Urinary bladder (tissue), 4 donors: ENCODE data around the gene PLXND1. TPM values are rescaled to one million over a fixed set of nuclear protein-coding genes. Genes with fewer than 3 reads are reported as not detected.
A peak's percentile ranks its signal among the peaks of the same experiment; 100 is the strongest.

Experiments used
- DNase-seq: peaks from one replicate; pipeline ENCODE4 v3.0.0-alpha.2; 2015; ENCODE audit errors: extremely low spot score
- H3K27ac ChIP-seq: one replicate; pipeline ENCODE4 v1.5.1; 2013; ENCODE audit warnings: low read depth, mild to moderate bottlenecking, moderate library complexity
- H3K36me3 ChIP-seq: one replicate; pipeline ENCODE4 v1.6.1; 2013; ENCODE audit warnings: mild to moderate bottlenecking, moderate library complexity; ENCODE audit not compliant: insufficient read depth
- H3K4me1 ChIP-seq: one replicate; pipeline ENCODE4 v1.6.1; 2013; ENCODE audit warnings: mild to moderate bottlenecking, moderate library complexity; ENCODE audit not compliant: insufficient read depth
- H3K4me3 ChIP-seq: one replicate; pipeline ENCODE4 v1.5.1; 2013; ENCODE audit warnings: low read depth, low read length
- WGBS: extraction: QIAGEN DNeasy Blood & Tissue Kit; methylation state at CpG from one replicate; pipeline ENCODE4 v1.1.7; 2013; 5-methylcytosine and 5-hydroxymethylcytosine counted together
- polyA plus RNA-seq: library from polyadenylated mRNA; stranded (reverse); fragments of 200-250 nt; gene quantifications from one replicate; pipeline ENCODE4 v1.2.3, GENCODE V29; 2013
- total RNA-seq: library from RNA; depleted of rRNA; stranded (reverse); fragments of >200 nt; gene quantifications from one replicate; pipeline ENCODE4 v1.2.3, GENCODE V29; 2014
- donor health status: healthy with polysubstance abuse.
- donor health status: healthy.

Gene PLXND1
- total and polyA plus RNA-seq, 2 donors = 70.3 to 126 TPM

DNA sequence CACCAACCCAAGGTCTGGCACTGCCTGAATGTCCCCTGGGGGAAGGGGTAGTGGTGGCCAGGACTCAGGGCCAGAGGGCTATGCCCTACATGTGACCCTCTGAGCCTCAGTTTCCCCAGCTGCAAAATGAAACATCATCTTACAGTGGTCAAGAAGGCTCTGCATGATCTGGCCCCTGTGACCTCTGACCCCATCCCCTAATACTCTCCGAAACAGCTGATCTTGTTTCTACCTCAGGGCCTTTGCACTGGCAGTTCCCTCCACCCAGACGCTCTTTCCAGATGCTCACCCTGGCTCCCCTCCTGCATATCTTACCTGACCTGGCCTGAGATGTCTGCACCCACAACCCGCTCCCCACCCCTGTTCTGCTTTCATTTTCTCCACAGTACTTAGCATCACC lies 21.8 kb downstream of the PLXND1 start:
- 87% methylated on average over 3 of the region's 3 CpGs for WGBS
- H3K36me3 ChIP-seq = no peaks in the 10 kb centered on the region
- H3K27ac ChIP-seq = no peak overlapping the region
- no peak overlapping the region for H3K4me3 ChIP-seq
- no peaks in the 10 kb centered on the region for H3K4me1 ChIP-seq
- DNase-seq = no peak

DNA sequence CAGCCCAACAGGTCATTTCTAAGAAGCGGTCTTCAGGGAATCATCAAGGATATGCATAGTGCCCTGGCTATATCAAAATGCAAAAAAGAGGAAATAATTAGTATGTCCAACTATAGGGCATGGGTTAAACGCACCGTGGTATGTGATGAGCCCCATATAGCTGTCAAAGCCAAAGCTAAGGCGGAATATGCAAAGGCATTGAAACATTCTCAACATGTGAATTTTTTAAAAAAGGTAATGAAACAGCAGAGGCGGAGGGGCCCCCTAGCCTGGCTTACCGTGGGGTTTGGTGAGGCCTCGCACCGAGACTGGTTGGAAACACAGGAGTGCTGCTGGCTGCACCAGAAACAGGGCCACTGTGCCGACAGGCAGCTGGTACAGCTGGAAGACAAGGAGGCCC lies 23.2 kb downstream of the PLXND1 start:
- DNase-seq = no peak
- Histone ChIP-seq H3K4me1 (no peaks in the 10 kb centered on the region), H3K27ac (no peak overlapping the region), H3K36me3 (no peaks in the 10 kb centered on the region), H3K4me3 (no peak overlapping the region)
- WGBS = 90% methylated on average over 9 of the region's 9 CpGs

GRCh38 chr3:129582799-129583198 lies 23.7 kb downstream of the PLXND1 start:
- Histone ChIP-seq H3K4me1 (no peaks in the 10 kb centered on the region), H3K27ac (no peak overlapping the region), H3K4me3 (no peak overlapping the region), H3K36me3 (no peaks in the 10 kb centered on the region)
- DNase-seq = no peak
- WGBS = 89% methylated on average over 5 of the region's 5 CpGs

DNA sequence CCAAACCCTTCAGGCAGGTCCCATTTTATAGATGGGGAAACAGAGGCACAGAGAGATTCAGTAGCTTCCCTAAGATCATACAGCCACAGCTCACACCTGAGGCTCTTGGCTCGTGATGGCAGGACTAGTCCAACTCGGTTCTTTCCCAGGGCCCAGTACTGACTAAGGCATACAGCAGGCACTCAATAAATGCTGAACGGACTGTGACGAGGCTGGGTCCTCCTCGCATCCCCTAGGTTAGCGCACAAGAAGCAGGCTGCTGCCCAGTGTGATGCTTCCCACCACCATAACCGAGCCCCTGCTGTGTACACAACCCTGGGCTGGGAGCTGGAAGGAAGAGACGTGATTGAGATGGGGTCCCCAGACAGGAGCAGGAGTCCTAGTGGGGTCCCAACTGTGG lies 24.9 kb downstream of the PLXND1 start:
- no peak for DNase-seq
- H3K4me1 ChIP-seq = no peaks in the 10 kb centered on the region
- peaks cover 2% of the 10 kb centered on the region for H3K36me3 ChIP-seq
- no peak overlapping the region for H3K27ac ChIP-seq
- no peak overlapping the region for H3K4me3 ChIP-seq
- WGBS = 91% methylated on average over 8 of the region's 8 CpGs

- 88% methylated on average over 10 of the region's 10 CpGs for WGBS
- Histone ChIP-seq H3K36me3 (peaks cover 2% of the 10 kb centered on the region), H3K4me3 (no peak overlapping the region), H3K4me1 (no peaks in the 10 kb centered on the region), H3K27ac (no peak overlapping the region)
- no peak for DNase-seq
Measured at GRCh38 chr3:129579991-129580390, 26.5 kb downstream of the PLXND1 start.

GRCh38 chr3:129577925-129578786 lies 28.3 kb downstream of the PLXND1 start:
- H3K36me3 ChIP-seq = peaks cover 2% of the 10 kb centered on the region
- no peaks in the 10 kb centered on the region for H3K4me1 ChIP-seq
- 87% methylated on average over 21 of the region's 21 CpGs for WGBS
- no peak overlapping the region for H3K4me3 ChIP-seq
- DNase-seq = no peak
- H3K27ac ChIP-seq = no peak overlapping the region

DNA sequence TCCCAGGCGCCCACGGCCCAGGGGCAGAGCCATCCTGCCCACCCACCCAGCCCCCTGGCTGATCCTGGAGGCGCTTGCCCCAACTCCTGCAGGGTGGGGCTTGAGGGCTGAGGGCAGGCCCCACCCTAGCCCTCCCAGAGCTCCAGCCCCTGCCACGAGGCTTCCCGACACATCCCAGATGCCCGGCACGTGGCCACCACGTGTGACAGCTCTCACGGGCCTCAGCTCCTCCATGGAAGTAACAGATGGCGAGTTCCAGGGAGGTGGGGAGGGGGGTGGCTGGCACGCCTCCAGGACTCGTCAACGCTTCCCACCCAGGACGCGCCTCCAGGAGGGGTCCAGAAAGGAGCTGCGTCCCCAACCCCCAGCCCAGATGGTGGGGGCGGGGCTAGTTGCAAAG lies 29.1 kb downstream of the PLXND1 start:
- WGBS = 47% methylated on average over 17 of the region's 17 CpGs
- Histone ChIP-seq H3K4me1 (no peaks in the 10 kb centered on the region), H3K4me3 (no peak overlapping the region), H3K27ac (peak overlapping the region; percentile 11), H3K36me3 (peaks cover 2% of the 10 kb centered on the region)
- no peak for DNase-seq

DNA sequence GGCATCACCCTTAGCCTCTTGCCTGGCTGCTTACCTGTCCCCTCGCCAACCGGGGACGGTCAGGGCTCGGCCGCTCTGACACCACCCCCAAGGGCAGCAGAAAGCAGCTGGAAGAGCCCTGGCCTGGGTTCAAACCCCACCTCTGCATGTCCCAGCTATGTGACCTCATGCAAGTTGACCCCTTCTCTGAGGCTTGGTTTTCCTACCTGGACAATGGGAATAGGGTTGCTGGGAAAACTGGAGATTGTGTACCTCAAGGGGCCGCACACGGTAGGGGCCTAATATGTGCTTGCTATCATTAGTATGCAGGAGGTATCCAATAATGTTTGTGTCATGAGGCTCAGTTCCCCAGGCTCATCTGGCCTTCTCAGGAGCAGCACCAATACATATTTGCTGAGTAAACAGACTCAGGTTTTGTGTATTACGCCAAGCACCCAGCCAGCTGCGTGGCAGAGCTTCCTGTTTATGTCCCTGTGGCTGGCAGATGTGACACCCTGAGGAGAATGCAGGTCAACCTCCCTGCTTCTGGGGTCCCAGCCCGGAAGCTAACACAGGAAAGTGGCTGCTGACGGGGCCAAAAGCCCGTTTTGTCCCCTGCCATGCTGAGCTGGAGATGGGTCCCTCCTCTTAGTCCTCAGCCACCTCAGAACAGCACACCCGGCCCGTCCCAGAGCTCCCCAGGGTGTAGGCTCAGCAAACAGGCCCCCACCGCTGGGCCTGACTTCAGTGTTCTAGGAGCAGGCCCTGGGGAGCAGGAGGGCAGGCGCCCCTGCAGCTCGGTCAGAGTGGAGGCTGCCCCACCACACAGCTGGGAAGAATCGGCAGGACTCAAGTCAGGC lies 29.7 kb downstream of the PLXND1 start:
- peak overlapping the region; percentile 11 for H3K27ac ChIP-seq
- H3K36me3 ChIP-seq = peaks cover 2% of the 10 kb centered on the region
- WGBS = 75% methylated on average over 18 of the region's 18 CpGs
- H3K4me1 ChIP-seq = no peaks in the 10 kb centered on the region
- no peak for DNase-seq
- no peak overlapping the region for H3K4me3 ChIP-seq

- no peak overlapping the region for H3K27ac ChIP-seq
- H3K4me3 ChIP-seq = no peak overlapping the region
- H3K4me1 ChIP-seq = no peaks in the 10 kb centered on the region
- peaks cover 2% of the 10 kb centered on the region for H3K36me3 ChIP-seq
- 89% methylated on average over 10 of the region's 10 CpGs for WGBS
- no peak for DNase-seq
Measured at GRCh38 chr3:129575997-129576384, 30.5 kb downstream of the PLXND1 start.

DNA sequence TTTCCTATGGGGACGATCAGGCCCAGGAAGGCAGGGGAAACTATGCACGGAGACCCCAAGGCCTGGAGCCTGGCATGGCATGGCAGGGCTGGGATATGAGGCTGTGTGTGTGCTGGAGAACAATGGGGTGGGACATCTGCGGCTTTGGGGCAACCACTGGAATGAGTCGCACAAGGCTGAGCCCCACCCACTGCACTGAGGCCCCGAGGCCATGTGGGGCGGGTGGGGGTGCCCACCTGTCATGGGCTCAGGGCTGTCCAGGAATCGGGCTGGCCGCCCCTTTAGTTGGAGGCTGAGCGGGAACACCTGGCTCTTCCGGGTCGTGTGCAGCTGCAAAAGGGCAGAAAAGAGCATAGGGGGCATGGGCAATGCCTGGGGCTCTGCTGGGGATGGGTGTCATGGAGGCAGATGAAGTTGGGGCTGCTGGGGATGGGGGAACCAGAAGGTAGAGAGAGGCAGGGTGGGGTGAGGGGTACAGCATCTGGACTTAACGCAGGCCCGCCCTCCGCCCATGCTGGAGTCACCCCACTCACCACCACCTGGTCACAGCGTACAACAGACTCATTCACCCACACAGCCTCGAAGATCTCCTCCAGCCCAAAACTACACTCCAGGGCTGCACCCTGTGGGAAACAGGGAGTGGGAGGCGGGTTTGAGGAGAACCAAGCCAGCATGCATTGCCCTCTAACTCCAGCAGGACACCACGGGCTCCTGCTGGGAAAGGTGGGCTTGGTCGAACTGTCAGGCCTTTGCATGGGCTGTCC lies 31.1 kb downstream of the PLXND1 start:
- no peaks in the 10 kb centered on the region for H3K4me1 ChIP-seq
- peaks cover 2% of the 10 kb centered on the region for H3K36me3 ChIP-seq
- no peak for DNase-seq
- WGBS = 88% methylated on average over 19 of the region's 19 CpGs
- no peak overlapping the region for H3K4me3 ChIP-seq
- no peak overlapping the region for H3K27ac ChIP-seq

DNA sequence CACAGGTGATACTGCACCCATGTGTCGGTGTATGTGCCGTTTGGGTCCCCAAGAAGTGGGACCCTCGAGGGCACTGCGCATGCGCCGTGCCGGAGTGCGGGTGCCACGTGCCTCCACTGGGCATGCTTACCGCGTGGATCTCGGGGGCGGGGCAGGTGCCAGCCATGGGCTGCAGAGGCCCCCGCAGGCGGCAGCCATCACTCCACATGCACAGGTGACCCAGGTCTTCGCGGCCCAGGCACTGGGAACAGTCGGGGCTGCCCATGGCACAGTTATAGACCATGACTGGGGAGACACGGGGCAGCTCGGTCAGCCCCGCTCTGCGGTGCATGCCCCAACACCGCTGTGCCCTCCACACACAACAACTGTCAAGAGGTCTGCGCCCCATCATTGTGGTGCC lies 32.3 kb downstream of the PLXND1 start:
- DNase-seq = no peak
- Histone ChIP-seq H3K27ac (no peak overlapping the region), H3K4me1 (no peaks in the 10 kb centered on the region), H3K4me3 (no peak overlapping the region), H3K36me3 (peaks cover 3% of the 10 kb centered on the region)
- 96% methylated on average over 24 of the region's 24 CpGs for WGBS

DNA sequence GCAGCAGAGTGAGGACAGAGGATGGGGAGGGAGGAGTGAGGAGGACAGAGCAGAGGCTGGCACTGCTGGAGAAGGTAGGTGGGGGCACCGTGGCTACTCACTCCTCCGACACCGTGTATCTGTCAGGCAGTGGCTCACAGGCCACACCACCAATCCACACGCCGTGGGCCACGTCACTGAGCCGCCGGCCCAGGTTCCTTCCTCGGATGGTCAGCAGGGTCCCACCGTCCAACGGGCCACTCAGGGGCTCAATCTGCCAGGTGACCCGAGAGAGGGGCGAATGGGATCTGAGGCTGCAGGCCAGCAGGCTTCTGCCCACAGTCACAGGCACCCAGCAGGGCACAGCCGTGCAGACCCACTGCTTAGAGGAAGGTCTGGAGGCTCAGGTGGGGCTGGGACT lies 33.0 kb downstream of the PLXND1 start:
- Histone ChIP-seq H3K4me3 (no peak overlapping the region), H3K36me3 (peaks cover 3% of the 10 kb centered on the region), H3K4me1 (no peaks in the 10 kb centered on the region), H3K27ac (no peak overlapping the region)
- DNase-seq = no peak
- WGBS = 91% methylated on average over 14 of the region's 14 CpGs

GRCh38 chr3:129572603-129573002 lies 33.9 kb downstream of the PLXND1 start:
- no peak overlapping the region for H3K27ac ChIP-seq
- peaks cover 2% of the 10 kb centered on the region for H3K36me3 ChIP-seq
- 84% methylated on average over 18 of the region's 18 CpGs for WGBS
- no peaks in the 10 kb centered on the region for H3K4me1 ChIP-seq
- no peak for DNase-seq
- H3K4me3 ChIP-seq = no peak overlapping the region
